Measurements from ENCODE around the gene KCTD16.

The KCTD16 gene

GRCh38 chr5:144462577-144462976, 291.9 kb downstream of the KCTD16 start:
- DNase-seq (ENCODE audit: low read depth): no peak

- DNase-seq (ENCODE audit: low read depth): no peak
These were observed 293.0 kb downstream of the KCTD16 start for GRCh38 chr5:144463481-144464223.

- DNase-seq (ENCODE audit: low read depth): no peak
These were observed 293.6 kb downstream of the KCTD16 start for GRCh38 chr5:144464306-144464705.

- DNase-seq (ENCODE audit: low read depth): no peak
These were observed 294.8 kb downstream of the KCTD16 start for GRCh38 chr5:144465441-144465840.

GRCh38 chr5:144467792-144468191, 297.1 kb downstream of the KCTD16 start:
- DNase-seq (ENCODE audit: low read depth): no peak

GRCh38 chr5:144468571-144468970, 297.9 kb downstream of the KCTD16 start:
- DNase-seq (ENCODE audit: low read depth): no peak

GRCh38 chr5:144469106-144469505, 298.4 kb downstream of the KCTD16 start:
- DNase-seq (ENCODE audit: low read depth): no peak

GRCh38 chr5:144472221-144472620, 301.5 kb downstream of the KCTD16 start:
- no peak for DNase-seq (ENCODE audit: low read depth)

GRCh38 chr5:144473650-144474049, 303.0 kb downstream of the KCTD16 start:
- DNase-seq (ENCODE audit: low read depth): no peak

- DNase-seq (ENCODE audit: low read depth): no peak
These were observed 307.9 kb downstream of the KCTD16 start for GRCh38 chr5:144478565-144478964.

GRCh38 chr5:144481861-144482260, 311.2 kb downstream of the KCTD16 start:
- no peak for DNase-seq (ENCODE audit: low read depth)

- peak; percentile 48 for DNase-seq (ENCODE audit: low read depth)
These were observed 313.6 kb downstream of the KCTD16 start for GRCh38 chr5:144484124-144484897.

- no peak for DNase-seq (ENCODE audit: low read depth)
These were observed 314.9 kb downstream of the KCTD16 start for GRCh38 chr5:144485540-144485939.

- DNase-seq (ENCODE audit: low read depth): no peak
These were observed 316.5 kb downstream of the KCTD16 start for GRCh38 chr5:144487207-144487606.

- DNase-seq (ENCODE audit: low read depth): no peak
These were observed 317.1 kb downstream of the KCTD16 start for GRCh38 chr5:144487761-144488160.

GRCh38 chr5:144503123-144503522, 332.4 kb downstream of the KCTD16 start:
- no peak for DNase-seq (ENCODE audit: low read depth)

GRCh38 chr5:144504929-144505577, 334.4 kb downstream of the KCTD16 start:
- DNase-seq (ENCODE audit: low read depth): no peak

- DNase-seq (ENCODE audit: low read depth): no peak
These were observed 340.3 kb downstream of the KCTD16 start for GRCh38 chr5:144510845-144511579.

- no peak for DNase-seq (ENCODE audit: low read depth)
These were observed 341.0 kb downstream of the KCTD16 start for GRCh38 chr5:144511580-144512072.

- no peak for DNase-seq (ENCODE audit: low read depth)
These were observed 352.0 kb downstream of the KCTD16 start for GRCh38 chr5:144522698-144523097.

- no peak for DNase-seq (ENCODE audit: low read depth)
These were observed 354.3 kb downstream of the KCTD16 start for GRCh38 chr5:144525000-144525399.

GRCh38 chr5:144531188-144531587, 360.5 kb downstream of the KCTD16 start:
- no peak for DNase-seq (ENCODE audit: low read depth)
